Testis (tissue), 3 donors: ENCODE results near the gene ABCC8. TPM values are rescaled to one million over a fixed set of nuclear protein-coding genes. Genes with fewer than 3 reads are reported as not detected.

ENCODE experiments used
- DNase-seq: peaks from one replicate; pipeline ENCODE4 v3.0.0-alpha.2; 2019
- H3K27ac ChIP-seq, 2 donors: fragments of 200-600 bp; sonication (generic); one replicate each; pipeline ENCODE4 v1.5.1; 2019
- H3K27me3 ChIP-seq: fragments of 200-600 bp; sonication (generic); one replicate; pipeline ENCODE4 v1.5.1; 2019
- H3K36me3 ChIP-seq: fragments of 200-600 bp; sonication (generic); one replicate; pipeline ENCODE4 v1.5.1; 2017; ENCODE audit warnings: low read depth; ENCODE audit errors: missing control alignments
- H3K4me1 ChIP-seq: fragments of 200-600 bp; sonication (generic); one replicate; pipeline ENCODE4 v1.5.1; 2019
- H3K4me3 ChIP-seq, 2 donors: fragments of 200-600 bp; sonication (generic); one replicate each; pipeline ENCODE4 v1.5.1; 2017 to 2019
- H3K9me3 ChIP-seq: fragments of 200-600 bp; sonication (generic); one replicate; pipeline ENCODE4 v1.5.1; 2017
- CTCF ChIP-seq, 3 experiments: fragments of 450-650 bp in 2 of 3; fragments of 200-600 bp in 1 of 3; sonication (generic) in 1 of 3; IDR thresholded peaks; one replicate each; pipeline ENCODE4 v1.5.1; 2016 to 2019; ENCODE audit warnings: antibody characterized with exemption in 3 of 3, mild to moderate bottlenecking in 2 of 3, moderate library complexity in 1 of 3
- POLR2A ChIP-seq: fragments of 450-650 bp; IDR thresholded peaks from one replicate; pipeline ENCODE4 v1.6.1; 2017; ENCODE audit warnings: antibody characterized with exemption, mild to moderate bottlenecking, moderate library complexity
- WGBS, 2 donors: methylation state at CpG; one replicate each; pipeline ENCODE4 v1.1.5; 2018; 5-methylcytosine and 5-hydroxymethylcytosine counted together
- intact Hi-C: fragments of 100-400 bp; cut with DNase I; formaldehyde crosslinking; loops from one replicate; pipeline ENCODE4 v1.15.1; 2023; ENCODE audit warnings: low total_unique reads
- polyA plus RNA-seq: library from polyadenylated mRNA; stranded (reverse); fragments of 350-450 nt; fragmentation: Illumina TruSeq; extraction: RNeasy Lipid Tissue Mini Kit (QIAGEN cat#74804); gene quantifications from one replicate; pipeline ENCODE4 v1.2.3, GENCODE V29; 2014; ENCODE audit warnings: low read depth, low replicate concordance; ENCODE audit not compliant: insufficient read depth
- total RNA-seq, 2 donors: library from RNA; depleted of rRNA; stranded (reverse); fragments of >200 nt; gene quantifications; one replicate each; pipeline ENCODE4 v1.2.3, GENCODE V29; 2016

Gene ABCC8
- total and polyA plus RNA-seq, 3 donors from 2014 or later: 1.5 to 2.2 (median 2.0) TPM

DNA sequence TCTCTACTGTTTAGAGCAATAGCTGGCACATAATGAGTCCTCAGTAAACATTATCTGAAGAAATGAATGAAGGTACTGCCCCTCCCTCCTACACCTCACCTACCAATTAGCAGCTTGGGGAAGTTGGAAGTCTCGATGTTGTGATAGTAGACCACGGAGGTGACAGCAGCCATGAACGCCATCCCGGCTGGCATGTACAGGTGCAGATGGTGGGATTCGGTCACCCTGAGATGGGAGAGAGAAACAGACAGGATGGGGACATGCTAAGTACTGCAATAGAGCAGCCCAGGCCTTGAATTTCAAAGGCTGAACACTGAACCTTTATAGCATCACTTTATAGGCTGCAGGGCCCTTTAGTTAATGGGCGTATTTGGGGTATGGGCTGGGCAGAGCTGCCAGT, 6.6 kb downstream of the ABCC8 start:
- Histone ChIP-seq H3K27ac (no peak overlapping the region), H3K4me3 (no peak overlapping the region), H3K9me3 (no peaks in the 10 kb centered on the region), H3K4me1 (no peaks in the 10 kb centered on the region), H3K36me3 (no peaks in the 10 kb centered on the region), H3K27me3 (no peaks in the 10 kb centered on the region)
- TF ChIP-seq POLR2A: no peak
- no peak for TF ChIP-seq CTCF (IDR thresholded peaks at IDR 0.05)
- intact Hi-C loops: no loop called here
- DNase-seq: no peak
- WGBS, 2 donors: 89 to 91% methylated on average over 6 of the region's 6 CpGs

- no peak overlapping the region for H3K4me3 ChIP-seq
- 78 to 88% methylated on average over 4 of the region's 4 CpGs for WGBS, 2 donors
- H3K4me1 ChIP-seq: no peaks in the 10 kb centered on the region
- DNase-seq: no peak
- TF ChIP-seq POLR2A (no peak), CTCF (IDR thresholded peaks at IDR 0.05) (no peak)
- H3K27me3 ChIP-seq: no peaks in the 10 kb centered on the region
- no peaks in the 10 kb centered on the region for H3K9me3 ChIP-seq
- no peak overlapping the region for H3K27ac ChIP-seq
- H3K36me3 ChIP-seq: no peaks in the 10 kb centered on the region
- intact Hi-C loops: no loop called here
These were observed 8.5 kb downstream of the ABCC8 start for GRCh38 chr11:17468122-17468521.

DNA sequence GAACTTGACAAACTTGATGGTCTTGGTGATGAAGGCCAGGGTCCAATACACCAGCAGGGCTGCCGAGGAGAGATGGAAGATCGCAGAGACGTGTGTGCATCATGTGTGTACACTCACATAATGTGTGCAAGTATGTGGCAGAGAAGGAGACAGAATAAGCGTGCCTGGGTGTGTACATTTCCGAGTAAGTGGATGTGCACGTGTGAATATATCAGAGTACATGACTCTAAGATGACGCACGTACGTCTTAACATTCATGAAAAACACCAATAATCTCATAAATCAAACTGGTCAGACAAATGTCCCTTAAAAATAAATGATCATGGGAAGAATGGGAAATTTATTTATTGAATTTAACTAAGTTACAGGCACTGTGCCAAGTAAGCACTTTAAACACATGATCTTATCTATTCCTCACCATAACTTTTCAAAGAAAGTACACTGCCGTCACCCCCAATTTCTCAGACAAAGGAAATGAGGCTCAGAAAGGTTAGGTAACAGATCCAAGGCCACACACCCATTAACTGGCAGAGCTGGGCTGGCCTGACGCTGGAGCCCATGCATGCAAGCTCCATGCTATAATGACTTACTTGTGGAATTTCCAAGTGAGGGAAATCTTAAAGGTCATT, 13.0 kb downstream of the ABCC8 start:
- Histone ChIP-seq H3K4me1 (no peaks in the 10 kb centered on the region), H3K36me3 (no peaks in the 10 kb centered on the region), H3K9me3 (no peaks in the 10 kb centered on the region), H3K27me3 (no peaks in the 10 kb centered on the region), H3K27ac (no peak overlapping the region), H3K4me3 (no peak overlapping the region)
- 84 to 90% methylated on average over 11 of the region's 11 CpGs for WGBS, 2 donors
- intact Hi-C loops: no loop called here
- no peak for TF ChIP-seq POLR2A
- no peak for TF ChIP-seq CTCF (IDR thresholded peaks at IDR 0.05)
- no peak for DNase-seq

DNA sequence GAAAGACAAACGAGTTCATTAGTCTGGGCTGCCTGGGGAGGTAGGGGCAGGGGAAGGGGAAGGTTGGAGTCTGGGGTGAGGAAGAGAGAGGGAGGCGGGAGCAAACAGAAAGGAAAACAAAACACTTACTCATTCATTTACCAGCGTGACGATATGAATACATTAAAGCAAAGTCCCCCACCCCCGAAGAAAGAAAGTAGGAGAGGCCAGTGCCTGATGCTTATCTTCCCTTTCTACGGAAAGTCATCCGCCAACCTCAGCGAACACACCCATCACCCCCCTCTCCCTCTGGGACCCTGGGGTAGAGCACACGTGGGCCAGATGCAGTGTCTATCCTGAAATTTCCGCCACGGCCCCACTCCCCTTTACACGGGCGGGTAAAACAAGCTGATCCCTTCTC, 13.7 kb downstream of the ABCC8 start:
- H3K4me3 ChIP-seq: no peak overlapping the region
- intact Hi-C loops: no loop called here
- H3K4me1 ChIP-seq: no peaks in the 10 kb centered on the region
- TF ChIP-seq POLR2A: no peak
- no peak for TF ChIP-seq CTCF (IDR thresholded peaks at IDR 0.05)
- no peaks in the 10 kb centered on the region for H3K9me3 ChIP-seq
- H3K36me3 ChIP-seq: no peaks in the 10 kb centered on the region
- no peaks in the 10 kb centered on the region for H3K27me3 ChIP-seq
- no peak overlapping the region for H3K27ac ChIP-seq
- 74 to 81% methylated on average over 13 of the region's 13 CpGs for WGBS, 2 donors
- DNase-seq: no peak

DNA sequence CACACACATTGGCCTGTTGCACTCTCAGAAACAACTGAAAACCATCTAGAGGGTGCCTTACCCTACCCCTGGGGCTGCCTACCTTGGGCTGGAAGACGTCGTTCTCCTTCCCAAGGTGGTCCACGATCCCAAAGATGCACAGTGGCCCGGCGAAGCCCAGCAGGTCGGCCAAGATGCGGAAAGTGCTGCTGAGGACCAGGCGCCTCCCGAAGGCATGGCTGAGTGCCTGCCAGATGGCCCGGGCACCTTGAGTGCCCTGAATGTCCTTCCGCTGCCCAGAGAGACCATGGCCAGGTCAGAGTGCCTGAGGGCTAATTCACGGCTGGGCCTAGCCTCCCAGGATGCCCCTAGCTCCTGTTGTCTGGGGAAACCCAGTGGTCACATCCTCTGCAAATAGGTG, 16.2 kb downstream of the ABCC8 start:
- Histone ChIP-seq H3K27me3 (no peaks in the 10 kb centered on the region), H3K9me3 (no peaks in the 10 kb centered on the region), H3K4me1 (no peaks in the 10 kb centered on the region), H3K36me3 (no peaks in the 10 kb centered on the region), H3K4me3 (no peak overlapping the region), H3K27ac (no peak overlapping the region)
- DNase-seq: no peak
- 94 to 99% methylated on average over 11 to 12 of the region's 12 CpGs for WGBS, 2 donors
- no peak for TF ChIP-seq CTCF (IDR thresholded peaks at IDR 0.05)
- no peak for TF ChIP-seq POLR2A
- intact Hi-C loops: no loop called here
